Measurements from ENCODE around the gene COL5A1.

Gene COL5A1

DNA sequence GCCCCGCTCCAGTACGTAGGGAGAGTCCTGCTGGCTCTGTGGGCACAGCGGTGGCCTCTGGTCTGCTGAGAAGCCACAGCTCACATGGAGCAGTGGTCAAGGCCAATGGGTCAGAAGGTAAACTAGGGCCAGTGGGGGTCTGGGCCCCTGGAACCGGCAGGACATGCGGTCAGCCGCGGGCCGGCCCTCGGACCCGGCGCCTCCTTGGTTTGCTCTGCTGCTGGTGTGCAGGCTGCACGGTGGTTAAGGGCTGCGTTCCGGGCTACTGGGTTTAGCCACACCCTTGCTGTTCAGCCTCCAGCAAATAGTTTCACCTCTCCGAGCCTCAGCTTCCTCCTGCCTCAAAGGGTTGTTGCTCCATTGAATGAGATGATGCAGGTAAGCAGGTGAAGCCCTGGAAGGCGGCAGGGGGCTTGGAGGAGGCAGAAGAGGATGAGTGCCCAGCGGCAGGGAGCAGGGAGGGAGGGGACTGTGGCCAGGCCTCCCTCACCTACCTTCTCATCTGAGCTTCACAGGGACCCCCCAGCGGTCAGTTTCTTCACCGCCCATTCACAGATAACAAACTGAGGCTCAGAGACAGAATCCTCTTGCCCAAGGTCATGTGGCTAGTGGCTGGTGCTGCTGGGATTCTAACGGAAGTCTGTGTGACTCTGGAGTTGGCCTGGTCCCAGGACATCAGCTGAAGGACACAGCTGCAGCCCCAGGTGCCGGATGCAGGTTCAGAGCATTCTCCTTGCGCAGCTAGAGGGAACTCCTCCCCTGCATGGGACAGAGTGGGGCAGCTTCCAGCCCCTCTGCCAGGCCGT lies 3.7 kb upstream of the COL5A1 start:
- Histone ChIP-seq H3K4ac (ENCODE audit: low read depth in 1 of 2, low read length in 2 of 2) (peak overlapping the region; percentile 40 to 52), H2BK12ac (ENCODE audit: low read length in 2 of 2) (peak overlapping the region; percentile 80 to 85), H4K91ac (ENCODE audit: low read length) (peak overlapping the region; percentile 86), H4K8ac (ENCODE audit: low read length) (peak overlapping the region; percentile 70), H2BK120ac (ENCODE audit: low read depth, low read length) (peak overlapping the region; percentile 75), H3K36me3 (ENCODE audit: control insufficient read depth in 1 of 2, insufficient read depth in 2 of 2, low read depth in 1 of 2, low read length in 2 of 2) (no peaks in the 10 kb centered on the region), H2BK5ac (ENCODE audit: low read depth, low read length, poor library complexity, severe bottlenecking) (no peak overlapping the region), H3K4me1 (ENCODE audit: control insufficient read depth, insufficient read depth, low read depth, low read length) (peaks cover 26% of the 10 kb centered on the region), H2AK5ac (ENCODE audit: low read length, severe bottlenecking) (peak overlapping the region; percentile 76), H3K27ac (ENCODE audit: low read length, poor library complexity, severe bottlenecking) (peak overlapping the region; percentile 23), H3K4me3 (ENCODE audit: insufficient read depth in 1 of 2, low read depth in 1 of 2, low read length in 2 of 2) (no peak overlapping the region), H3K18ac (ENCODE audit: low read depth in 1 of 2, low read length in 2 of 2) (peak overlapping the region; percentile 64 to 79), H3K14ac (ENCODE audit: low read length in 2 of 2) (peak overlapping the region in 1 of 2 experiments; percentile 75), H3K4me2 (ENCODE audit: low read length, poor library complexity, severe bottlenecking) (no peak overlapping the region), H3K79me1 (replicated peaks; ENCODE audit: low read length, poor library complexity, severe bottlenecking) (no peaks in the 10 kb centered on the region), H2BK15ac (ENCODE audit: low read depth, poor library complexity, severe bottlenecking) (peak overlapping the region; percentile 44), H3K9ac (ENCODE audit: low read length) (no peak overlapping the region), H3K9me3 (ENCODE audit: control insufficient read depth, low read length) (no peaks in the 10 kb centered on the region), H3K23ac (ENCODE audit: low read length in 2 of 2) (peak overlapping the region in 1 of 2 experiments; percentile 61), H3K27me3 (ENCODE audit: control insufficient read depth in 1 of 2, insufficient read depth in 1 of 2, low read length in 2 of 2) (peaks cover 0 to 12% of the 10 kb centered on the region in 2 experiments), H2AFZ (ENCODE audit: low read depth, low read length) (no peak overlapping the region)
- no peak for DNase-seq
- 87% methylated on average over 20 of the region's 23 CpGs for WGBS

DNA sequence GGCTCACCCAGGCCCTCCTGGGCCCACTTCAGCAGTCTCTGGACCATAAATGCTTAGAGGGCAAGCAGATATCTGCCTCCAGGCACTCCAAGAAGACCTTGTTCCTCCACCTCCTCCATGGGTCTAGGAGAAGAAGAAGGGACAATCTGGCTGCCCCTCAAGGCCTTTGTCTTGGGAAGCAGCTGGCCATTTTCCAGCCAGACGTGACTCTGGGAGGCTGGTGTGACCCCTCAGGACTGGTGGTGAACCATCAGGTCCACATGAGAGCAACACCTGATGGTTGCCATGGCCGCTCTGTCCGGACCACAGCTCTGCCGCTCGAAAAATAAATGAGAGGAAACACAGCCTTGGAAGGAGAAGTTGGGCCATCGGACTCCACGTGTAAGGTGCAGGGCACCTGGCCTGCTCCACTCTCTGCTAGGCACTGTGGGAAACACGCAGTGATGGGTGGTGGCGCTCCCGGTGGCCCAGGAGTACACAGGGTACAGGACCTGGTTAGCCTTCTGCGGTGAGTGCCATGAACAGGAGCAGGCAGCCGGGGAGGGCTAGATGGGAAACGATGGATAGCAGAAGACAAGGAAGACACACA lies 3.0 kb upstream of the COL5A1 start:
- DNase-seq = no peak
- Histone ChIP-seq H2BK120ac (ENCODE audit: low read depth, low read length) (peak overlapping the region; percentile 24), H2AFZ (ENCODE audit: low read depth, low read length) (no peak overlapping the region), H3K4me2 (ENCODE audit: low read length, poor library complexity, severe bottlenecking) (no peak overlapping the region), H3K4me3 (ENCODE audit: insufficient read depth in 1 of 2, low read depth in 1 of 2, low read length in 2 of 2) (no peak overlapping the region), H3K27me3 (ENCODE audit: control insufficient read depth in 1 of 2, insufficient read depth in 1 of 2, low read length in 2 of 2) (peaks cover 0 to 12% of the 10 kb centered on the region in 2 experiments), H3K4me1 (ENCODE audit: control insufficient read depth, insufficient read depth, low read depth, low read length) (peaks cover 32% of the 10 kb centered on the region), H2BK12ac (ENCODE audit: low read length in 2 of 2) (peak overlapping the region; percentile 61 to 84), H3K9me3 (ENCODE audit: control insufficient read depth, low read length) (no peaks in the 10 kb centered on the region), H2BK5ac (ENCODE audit: low read depth, low read length, poor library complexity, severe bottlenecking) (no peak overlapping the region), H2AK5ac (ENCODE audit: low read length, severe bottlenecking) (peak overlapping the region; percentile 76), H3K18ac (ENCODE audit: low read depth in 1 of 2, low read length in 2 of 2) (peak overlapping the region in 1 of 2 experiments; percentile 51), H3K9ac (ENCODE audit: low read length) (no peak overlapping the region), H3K4ac (ENCODE audit: low read depth in 1 of 2, low read length in 2 of 2) (peak overlapping the region in 1 of 2 experiments; percentile 40), H3K36me3 (ENCODE audit: control insufficient read depth in 1 of 2, insufficient read depth in 2 of 2, low read depth in 1 of 2, low read length in 2 of 2) (no peaks in the 10 kb centered on the region), H3K23ac (ENCODE audit: low read length in 2 of 2) (no peak overlapping the region), H4K8ac (ENCODE audit: low read length) (peak overlapping the region; percentile 38), H2BK15ac (ENCODE audit: low read depth, poor library complexity, severe bottlenecking) (no peak overlapping the region), H3K14ac (ENCODE audit: low read length in 2 of 2) (peak overlapping the region in 1 of 2 experiments; percentile 75), H3K79me1 (replicated peaks; ENCODE audit: low read length, poor library complexity, severe bottlenecking) (no peaks in the 10 kb centered on the region), H4K91ac (ENCODE audit: low read length) (peak overlapping the region; percentile 77), H3K27ac (ENCODE audit: low read length, poor library complexity, severe bottlenecking) (no peak overlapping the region)
- 97% methylated on average over 13 of the region's 13 CpGs for WGBS

DNA sequence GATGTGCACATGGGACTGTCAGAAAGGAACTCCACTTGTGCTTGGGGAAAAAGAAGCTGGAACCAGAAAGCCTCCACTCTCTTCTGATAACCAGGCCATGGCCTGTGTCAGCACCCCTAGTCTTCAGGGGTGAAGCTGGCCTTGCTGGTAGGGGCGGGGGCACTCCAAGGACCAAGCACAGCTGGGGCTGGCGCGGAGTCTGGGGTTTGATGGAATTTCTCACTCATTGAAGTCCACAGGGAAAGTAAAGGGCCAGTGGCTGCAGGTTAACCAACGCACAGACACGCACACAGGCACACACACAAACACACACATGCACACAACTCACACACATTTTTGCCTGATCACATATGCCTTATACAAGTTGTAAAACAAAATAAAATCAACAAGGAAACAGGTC lies 1.6 kb upstream of the COL5A1 start:
- Histone ChIP-seq H2BK12ac (ENCODE audit: low read length in 2 of 2) (peak overlapping the region in 1 of 2 experiments; percentile 91), H3K4me3 (ENCODE audit: insufficient read depth in 1 of 2, low read depth in 1 of 2, low read length in 2 of 2) (no peak overlapping the region), H2BK15ac (ENCODE audit: low read depth, poor library complexity, severe bottlenecking) (no peak overlapping the region), H4K8ac (ENCODE audit: low read length) (no peak overlapping the region), H2BK120ac (ENCODE audit: low read depth, low read length) (no peak overlapping the region), H3K36me3 (ENCODE audit: control insufficient read depth in 1 of 2, insufficient read depth in 2 of 2, low read depth in 1 of 2, low read length in 2 of 2) (no peaks in the 10 kb centered on the region), H3K4me2 (ENCODE audit: low read length, poor library complexity, severe bottlenecking) (no peak overlapping the region), H4K91ac (ENCODE audit: low read length) (no peak overlapping the region), H3K4me1 (ENCODE audit: control insufficient read depth, insufficient read depth, low read depth, low read length) (peaks cover 36% of the 10 kb centered on the region), H3K27ac (ENCODE audit: low read length, poor library complexity, severe bottlenecking) (no peak overlapping the region), H3K9ac (ENCODE audit: low read length) (no peak overlapping the region), H2AK5ac (ENCODE audit: low read length, severe bottlenecking) (no peak overlapping the region), H3K18ac (ENCODE audit: low read depth in 1 of 2, low read length in 2 of 2) (no peak overlapping the region), H3K4ac (ENCODE audit: low read depth in 1 of 2, low read length in 2 of 2) (peak overlapping the region; percentile 28 to 59), H3K9me3 (ENCODE audit: control insufficient read depth, low read length) (no peaks in the 10 kb centered on the region), H3K14ac (ENCODE audit: low read length in 2 of 2) (no peak overlapping the region), H2BK5ac (ENCODE audit: low read depth, low read length, poor library complexity, severe bottlenecking) (no peak overlapping the region), H3K79me1 (replicated peaks; ENCODE audit: low read length, poor library complexity, severe bottlenecking) (no peaks in the 10 kb centered on the region), H3K23ac (ENCODE audit: low read length in 2 of 2) (no peak overlapping the region), H2AFZ (ENCODE audit: low read depth, low read length) (no peak overlapping the region), H3K27me3 (ENCODE audit: control insufficient read depth in 1 of 2, insufficient read depth in 1 of 2, low read length in 2 of 2) (no peaks in the 10 kb centered on the region)
- 95% methylated on average over 5 of the region's 5 CpGs for WGBS
- no peak for DNase-seq

DNA sequence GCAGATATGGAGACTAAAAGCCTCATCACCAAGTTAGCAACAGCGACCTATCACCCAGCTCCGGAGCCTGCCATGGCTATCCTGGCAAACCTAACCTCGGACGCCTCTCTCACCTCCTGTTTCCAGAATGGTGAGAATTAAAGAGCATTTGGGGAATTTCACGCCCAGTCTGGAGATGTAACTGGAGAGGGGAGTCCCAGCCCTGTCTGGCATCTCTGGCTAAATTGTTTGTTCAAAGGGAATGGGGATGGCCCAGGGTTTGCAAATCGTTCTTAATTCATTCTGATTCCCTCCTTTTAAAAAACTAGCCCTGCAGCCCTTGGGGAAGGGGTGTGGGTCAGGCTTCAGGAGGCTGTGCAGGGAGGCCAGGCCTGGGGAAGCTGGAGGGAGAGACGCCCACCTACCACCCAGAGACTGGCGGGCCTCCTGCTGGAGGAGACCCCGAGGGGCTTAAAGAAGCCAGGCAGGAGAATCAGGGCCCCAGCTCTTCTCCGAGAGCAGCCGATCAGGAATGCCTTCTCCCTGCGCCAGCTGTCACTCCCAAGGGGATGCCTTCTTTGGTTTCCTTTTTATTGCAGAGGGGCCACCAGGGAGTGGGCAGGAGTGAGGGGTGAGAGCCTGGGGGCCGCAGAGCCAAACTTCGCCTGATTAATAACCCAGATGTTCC lies 964 bp upstream of the COL5A1 start:
- H3K79me1 ChIP-seq (replicated peaks; ENCODE audit: low read length, poor library complexity, severe bottlenecking) = no peaks in the 10 kb centered on the region
- H3K27ac ChIP-seq (ENCODE audit: low read length, poor library complexity, severe bottlenecking) = peak overlapping the region; percentile 0
- peak overlapping the region; percentile 85 for H3K4ac ChIP-seq (ENCODE audit: low read depth in 1 of 2, low read length in 2 of 2)
- peak overlapping the region; percentile 60 for H2BK15ac ChIP-seq (ENCODE audit: low read depth, poor library complexity, severe bottlenecking)
- no peak overlapping the region for H2AFZ ChIP-seq (ENCODE audit: low read depth, low read length)
- H4K8ac ChIP-seq (ENCODE audit: low read length) = peak overlapping the region; percentile 91
- H4K91ac ChIP-seq (ENCODE audit: low read length) = peak overlapping the region; percentile 87
- WGBS = 58% methylated on average over 13 of the region's 14 CpGs
- H3K14ac ChIP-seq (ENCODE audit: low read length in 2 of 2) = no peak overlapping the region
- H2BK12ac ChIP-seq (ENCODE audit: low read length in 2 of 2) = peak overlapping the region; percentile 65 to 87
- H3K4me1 ChIP-seq (ENCODE audit: control insufficient read depth, insufficient read depth, low read depth, low read length) = peaks cover 43% of the 10 kb centered on the region
- H3K23ac ChIP-seq (ENCODE audit: low read length in 2 of 2) = no peak overlapping the region
- H3K4me3 ChIP-seq (ENCODE audit: insufficient read depth in 1 of 2, low read depth in 1 of 2, low read length in 2 of 2) = peak overlapping the region in 1 of 2 experiments; percentile 77
- no peaks in the 10 kb centered on the region for H3K9me3 ChIP-seq (ENCODE audit: control insufficient read depth, low read length)
- peak overlapping the region; percentile 37 to 76 for H3K18ac ChIP-seq (ENCODE audit: low read depth in 1 of 2, low read length in 2 of 2)
- H3K27me3 ChIP-seq (ENCODE audit: control insufficient read depth in 1 of 2, insufficient read depth in 1 of 2, low read length in 2 of 2) = no peaks in the 10 kb centered on the region
- no peak for DNase-seq
- peak overlapping the region; percentile 83 for H3K4me2 ChIP-seq (ENCODE audit: low read length, poor library complexity, severe bottlenecking)
- H2BK120ac ChIP-seq (ENCODE audit: low read depth, low read length) = peak overlapping the region; percentile 90
- H3K9ac ChIP-seq (ENCODE audit: low read length) = peak overlapping the region; percentile 88
- peak overlapping the region; percentile 43 for H2AK5ac ChIP-seq (ENCODE audit: low read length, severe bottlenecking)
- H2BK5ac ChIP-seq (ENCODE audit: low read depth, low read length, poor library complexity, severe bottlenecking) = no peak overlapping the region
- peaks cover 0 to 6% of the 10 kb centered on the region in 2 experiments for H3K36me3 ChIP-seq (ENCODE audit: control insufficient read depth in 1 of 2, insufficient read depth in 2 of 2, low read depth in 1 of 2, low read length in 2 of 2)

All from mesenchymal stem cell (in vitro differentiated cells and primary cell).